Lung (tissue), 12 donors: ENCODE results near the gene EMC1. TPM values are rescaled to one million over a fixed set of nuclear protein-coding genes. Genes with fewer than 3 reads are reported as not detected.
"Not testable (repeated sequence)": the region's sequence is repeated elsewhere in the genome, so short reads cannot be mapped to it uniquely, and the experiment has no call there.

Experiments used
- ATAC-seq: fragments of 200-7000 bp; cut with Tn5 transposase; one replicate; pipeline ENCODE4 v1.9.1; 2020; ENCODE audit warnings: moderate number of reproducible peaks; ENCODE audit not compliant: insufficient read depth, low FRiP score
- DNase-seq, 3 donors: peaks; one replicate each; pipeline ENCODE4 v3.0.0-alpha.2; 2013 to 2017
- H3K27ac ChIP-seq, 2 donors: one replicate each; pipeline ENCODE4 v1.5.1; 2013; ENCODE audit warnings: mild to moderate bottlenecking in 2 of 2, moderate library complexity in 2 of 2, control low read depth in 1 of 2, inconsistent platforms in 1 of 2, low read depth in 1 of 2, low read length in 1 of 2
- H3K27me3 ChIP-seq, 3 donors: one replicate each; pipeline ENCODE4 v1.5.1; 2013; ENCODE audit warnings: low read length in 2 of 3; ENCODE audit not compliant: control insufficient read depth in 3 of 3, insufficient read depth in 3 of 3
- H3K36me3 ChIP-seq, 4 donors: one replicate each; pipeline ENCODE4 v1.5.1; 2013; ENCODE audit warnings: low read length in 4 of 4, mild to moderate bottlenecking in 1 of 4, moderate library complexity in 1 of 4; ENCODE audit not compliant: control insufficient read depth in 4 of 4, insufficient read depth in 4 of 4
- H3K4me1 ChIP-seq, 5 donors: one replicate each; pipeline ENCODE4 v1.5.1; 2013; ENCODE audit warnings: low read length in 5 of 5, mild to moderate bottlenecking in 2 of 5, moderate library complexity in 1 of 5; ENCODE audit not compliant: control insufficient read depth in 5 of 5, insufficient read depth in 5 of 5
- H3K4me3 ChIP-seq: one replicate; pipeline ENCODE4 v1.5.1; 2013; ENCODE audit warnings: mild to moderate bottlenecking, control low read depth, moderate library complexity
- H3K9ac ChIP-seq, 2 donors: one replicate each; pipeline ENCODE4 v1.5.1; 2013; ENCODE audit warnings: low read length in 2 of 2, control low read depth in 1 of 2; ENCODE audit not compliant: insufficient read depth in 1 of 2
- H3K9me3 ChIP-seq, 4 donors: one replicate each; pipeline ENCODE4 v1.5.1; 2013; ENCODE audit warnings: low read length in 3 of 4, mild to moderate bottlenecking in 1 of 4, moderate library complexity in 1 of 4; ENCODE audit not compliant: control insufficient read depth in 4 of 4, insufficient read depth in 3 of 4
- CTCF ChIP-seq: IDR thresholded peaks from 2 replicates; pipeline ENCODE4 v1.5.1; 2012; ENCODE audit warnings: mild to moderate bottlenecking; ENCODE audit errors: control extremely low read depth, extremely low read depth
- WGBS, 2 donors: extraction: QIAGEN DNeasy Blood & Tissue Kit; methylation state at CpG; one replicate each; pipeline ENCODE4 v1.1.7; 2013; 5-methylcytosine and 5-hydroxymethylcytosine counted together
- polyA plus RNA-seq, 2 donors: library from polyadenylated mRNA; stranded (reverse); fragments of 200-250 nt; gene quantifications; one replicate each; pipeline ENCODE4 v1.2.1, GENCODE V29; 2013
- total RNA-seq, 2 donors: library from RNA; depleted of rRNA in 1 of 2; stranded (reverse); fragments of >200 nt in 1 of 2; gene quantifications; one replicate each; pipeline ENCODE4 v1.2.1, GENCODE V29; 2014 to 2021
- donor health status: control.
- donor health status: control.
- donor health status: Bipolar disorder and iron deficiency.
- donor health status: healthy.
- donor health status: DM: yes; HTN: yes; CAD: no.

The EMC1 gene
- total and polyA plus RNA-seq, 4 donors, result 12.1 to 52.7 (median 36.5) TPM

- Histone ChIP-seq H3K36me3 (peaks cover 39 to 61% (median 50%) of the 10 kb centered on the region in 4 donors), H3K27ac (no peak overlapping the region)
Measured at GRCh38 chr1:19189270-19189669, 62.1 kb downstream of the EMC1 start.

GRCh38 chr1:19187852-19188251, 63.5 kb downstream of the EMC1 start:
- DNase-seq (no peak), ATAC-seq (no peak)
- no peaks in the 10 kb centered on the region for H3K4me1 ChIP-seq
- no peaks in the 10 kb centered on the region for H3K9me3 ChIP-seq
- H3K27ac ChIP-seq, result no peak overlapping the region
- peaks cover 37 to 56% (median 45%) of the 10 kb centered on the region in 4 donors for H3K36me3 ChIP-seq
- H3K9ac ChIP-seq, result no peak overlapping the region
- no peak overlapping the region for H3K4me3 ChIP-seq
- no peaks in the 10 kb centered on the region for H3K27me3 ChIP-seq
- no peak for TF ChIP-seq CTCF

More at GRCh38 chr1:19189270-19189669, 62.1 kb downstream of the EMC1 start:
- no peaks in the 10 kb centered on the region for H3K9me3 ChIP-seq
- ATAC-seq (no peak), DNase-seq (peak in 1 of 3 donors; percentile 9)
- TF ChIP-seq CTCF, result no peak
- H3K9ac ChIP-seq, result no peak overlapping the region
- 74 to 76% methylated on average over 3 of the region's 3 CpGs for WGBS, 2 donors
- H3K4me1 ChIP-seq, result no peaks in the 10 kb centered on the region
- no peaks in the 10 kb centered on the region for H3K27me3 ChIP-seq
- H3K4me3 ChIP-seq, result no peak overlapping the region

GRCh38 chr1:19186001-19186400, 65.3 kb downstream of the EMC1 start:
- Histone ChIP-seq H3K27ac (no peak overlapping the region), H3K4me1 (no peaks in the 10 kb centered on the region), H3K27me3 (no peaks in the 10 kb centered on the region), H3K9me3 (no peaks in the 10 kb centered on the region), H3K36me3 (peaks cover 36 to 49% (median 44%) of the 10 kb centered on the region in 4 donors), H3K4me3 (no peak overlapping the region), H3K9ac (no peak overlapping the region)
- ATAC-seq (no peak), DNase-seq (no peak)
- no peak for TF ChIP-seq CTCF
- WGBS, 2 donors, result 89 to 92% methylated on average over 2 of the region's 2 CpGs

- 96 to 99% methylated on average over 5 of the region's 5 CpGs for WGBS, 2 donors
- Histone ChIP-seq H3K27ac (no peak overlapping the region), H3K36me3 (peaks cover 39 to 52% (median 46%) of the 10 kb centered on the region in 4 donors), H3K27me3 (no peaks in the 10 kb centered on the region), H3K9ac (no peak overlapping the region), H3K4me3 (no peak overlapping the region), H3K9me3 (no peaks in the 10 kb centered on the region), H3K4me1 (no peaks in the 10 kb centered on the region)
- DNase-seq (no peak), ATAC-seq (no peak)
- no peak for TF ChIP-seq CTCF
Measured at GRCh38 chr1:19182223-19182622, 69.1 kb downstream of the EMC1 start.

GRCh38 chr1:19180265-19180657, 71.1 kb downstream of the EMC1 start:
- H3K4me3 ChIP-seq, H3K9me3 ChIP-seq, H3K27ac ChIP-seq, DNase-seq, H3K9ac ChIP-seq, H3K27me3 ChIP-seq, H3K4me1 ChIP-seq, ATAC-seq: not testable (repeated sequence)
- peaks cover 33 to 54% (median 44%) of the 10 kb centered on the region in 4 donors for H3K36me3 ChIP-seq
- 54 to 82% methylated on average over 8 of the region's 8 CpGs for WGBS, 2 donors
